ENCODE measurements around the gene TEKT5.

TEKT5 gene

GRCh38 chr16:10617662-10618420, 76.9 kb downstream of the TEKT5 start:
- TF ChIP-seq SPI1 (IDR thresholded peaks at IDR 0.05; ENCODE audit: low read depth, low read length) (no peak), POLR2AphosphoS5 (IDR thresholded peaks at IDR 0.05; ENCODE audit: low read depth, low read length) (no peak), POLR2A (IDR thresholded peaks at IDR 0.05; ENCODE audit: low read depth, low read length) (no peak), TAF1 (IDR thresholded peaks at IDR 0.05; ENCODE audit: low read depth, low read length) (no peak), POU2F2 (IDR thresholded peaks at IDR 0.05; ENCODE audit: low read depth, low read length) (no peak), PAX5 (IDR thresholded peaks at IDR 0.05; ENCODE audit: insufficient read depth, low read length, severe bottlenecking) (no peak)
- FAIRE-seq (no peak), DNase-seq (ENCODE audit: insufficient read length, low spot score) (no peak)

- FAIRE-seq (no peak), DNase-seq (ENCODE audit: insufficient read length, low spot score) (no peak)
- TF ChIP-seq POLR2AphosphoS5 (IDR thresholded peaks at IDR 0.05; ENCODE audit: low read depth, low read length) (no peak), TAF1 (IDR thresholded peaks at IDR 0.05; ENCODE audit: low read depth, low read length) (no peak), POLR2A (IDR thresholded peaks at IDR 0.05; ENCODE audit: low read depth, low read length) (no peak), SPI1 (IDR thresholded peaks at IDR 0.05; ENCODE audit: low read depth, low read length) (no peak), PAX5 (IDR thresholded peaks at IDR 0.05; ENCODE audit: insufficient read depth, low read length, severe bottlenecking) (no peak), POU2F2 (IDR thresholded peaks at IDR 0.05; ENCODE audit: low read depth, low read length) (no peak)
Measured at GRCh38 chr16:10616756-10617640, 77.7 kb downstream of the TEKT5 start.

GRCh38 chr16:10616419-10616755, 78.3 kb downstream of the TEKT5 start:
- DNase-seq (ENCODE audit: insufficient read length, low spot score) (no peak), FAIRE-seq (no peak)
- TF ChIP-seq TAF1 (IDR thresholded peaks at IDR 0.05; ENCODE audit: low read depth, low read length) (no peak), SPI1 (IDR thresholded peaks at IDR 0.05; ENCODE audit: low read depth, low read length) (no peak), PAX5 (IDR thresholded peaks at IDR 0.05; ENCODE audit: insufficient read depth, low read length, severe bottlenecking) (no peak), POLR2AphosphoS5 (IDR thresholded peaks at IDR 0.05; ENCODE audit: low read depth, low read length) (no peak), POU2F2 (IDR thresholded peaks at IDR 0.05; ENCODE audit: low read depth, low read length) (no peak), POLR2A (IDR thresholded peaks at IDR 0.05; ENCODE audit: low read depth, low read length) (no peak)

GRCh38 chr16:10614685-10615084, 80.0 kb downstream of the TEKT5 start:
- DNase-seq (ENCODE audit: insufficient read length, low spot score): no peak
- FAIRE-seq: no peak
- TF ChIP-seq POLR2AphosphoS5 (IDR thresholded peaks at IDR 0.05; ENCODE audit: low read depth, low read length) (no peak), PAX5 (IDR thresholded peaks at IDR 0.05; ENCODE audit: insufficient read depth, low read length, severe bottlenecking) (no peak), TAF1 (IDR thresholded peaks at IDR 0.05; ENCODE audit: low read depth, low read length) (no peak), POLR2A (IDR thresholded peaks at IDR 0.05; ENCODE audit: low read depth, low read length) (no peak), POU2F2 (IDR thresholded peaks at IDR 0.05; ENCODE audit: low read depth, low read length) (no peak), SPI1 (IDR thresholded peaks at IDR 0.05; ENCODE audit: low read depth, low read length) (no peak)

- TF ChIP-seq SPI1 (IDR thresholded peaks at IDR 0.05; ENCODE audit: low read depth, low read length) (peak; percentile 72), POLR2AphosphoS5 (IDR thresholded peaks at IDR 0.05; ENCODE audit: low read depth, low read length) (no peak), POU2F2 (IDR thresholded peaks at IDR 0.05; ENCODE audit: low read depth, low read length) (no peak), TAF1 (IDR thresholded peaks at IDR 0.05; ENCODE audit: low read depth, low read length) (no peak)
- FAIRE-seq: peak; percentile 23
- DNase-seq (ENCODE audit: insufficient read length, low spot score): no peak
Measured at GRCh38 chr16:10613785-10614485, 80.8 kb downstream of the TEKT5 start.

GRCh38 chr16:10612649-10613179, 82.0 kb downstream of the TEKT5 start:
- no peak for FAIRE-seq
- TF ChIP-seq POLR2AphosphoS5 (IDR thresholded peaks at IDR 0.05; ENCODE audit: low read depth, low read length): no peak
- TF ChIP-seq POU2F2 (IDR thresholded peaks at IDR 0.05; ENCODE audit: low read depth, low read length): no peak
- no peak for TF ChIP-seq SPI1 (IDR thresholded peaks at IDR 0.05; ENCODE audit: low read depth, low read length)
- no peak for TF ChIP-seq POLR2A (IDR thresholded peaks at IDR 0.05; ENCODE audit: low read depth, low read length)
- no peak for DNase-seq (ENCODE audit: insufficient read length, low spot score)

GRCh38 chr16:10611825-10612342, 82.8 kb downstream of the TEKT5 start:
- DNase-seq (ENCODE audit: insufficient read length, low spot score): no peak
- FAIRE-seq: no peak
- TF ChIP-seq POLR2AphosphoS5 (IDR thresholded peaks at IDR 0.05; ENCODE audit: low read depth, low read length) (no peak), PAX5 (IDR thresholded peaks at IDR 0.05; ENCODE audit: insufficient read depth, low read length, severe bottlenecking) (no peak), SPI1 (IDR thresholded peaks at IDR 0.05; ENCODE audit: low read depth, low read length) (no peak), POLR2A (IDR thresholded peaks at IDR 0.05; ENCODE audit: low read depth, low read length) (no peak), POU2F2 (IDR thresholded peaks at IDR 0.05; ENCODE audit: low read depth, low read length) (no peak), TAF1 (IDR thresholded peaks at IDR 0.05; ENCODE audit: low read depth, low read length) (no peak)

GRCh38 chr16:10610499-10611184, 84.1 kb downstream of the TEKT5 start:
- DNase-seq (ENCODE audit: insufficient read length, low spot score): no peak
- no peak for FAIRE-seq
- no peak for TF ChIP-seq POLR2AphosphoS5 (IDR thresholded peaks at IDR 0.05; ENCODE audit: low read depth, low read length)
- TF ChIP-seq PAX5 (IDR thresholded peaks at IDR 0.05; ENCODE audit: insufficient read depth, low read length, severe bottlenecking): no peak
- TF ChIP-seq POU2F2 (IDR thresholded peaks at IDR 0.05; ENCODE audit: low read depth, low read length): no peak
- TF ChIP-seq TAF1 (IDR thresholded peaks at IDR 0.05; ENCODE audit: low read depth, low read length): no peak
- no peak for TF ChIP-seq SPI1 (IDR thresholded peaks at IDR 0.05; ENCODE audit: low read depth, low read length)
- no peak for TF ChIP-seq POLR2A (IDR thresholded peaks at IDR 0.05; ENCODE audit: low read depth, low read length)

All from GM12891 (cell line).